Measurements from ENCODE around the gene AURKB.

GRCh38 chr17:8212312-8213180 lies 2.2 kb upstream of the AURKB start:
- TF ChIP-seq CTCF (IDR thresholded peaks at IDR 0.05; ENCODE audit: insufficient read depth, low read depth, low read length), result no peak
- TF ChIP-seq EZH2 (IDR thresholded peaks at IDR 0.05; ENCODE audit: insufficient read depth, low read length), result no peak
